Activated CD4-positive, alpha-beta T cell treated with anti-CD3 and anti-CD28 coated beads, Interleukin-10, Interleukin-2, amounts not matched to agents 100 ng/mL and 50 ng/mL, durations not matched to agents 16 hours and 8 hours (primary cell): ENCODE results near the gene VASP.

Experiments
- DNase-seq: peaks from one replicate; pipeline ENCODE4 v3.0.0-alpha.2; 2020

VASP gene

DNA sequence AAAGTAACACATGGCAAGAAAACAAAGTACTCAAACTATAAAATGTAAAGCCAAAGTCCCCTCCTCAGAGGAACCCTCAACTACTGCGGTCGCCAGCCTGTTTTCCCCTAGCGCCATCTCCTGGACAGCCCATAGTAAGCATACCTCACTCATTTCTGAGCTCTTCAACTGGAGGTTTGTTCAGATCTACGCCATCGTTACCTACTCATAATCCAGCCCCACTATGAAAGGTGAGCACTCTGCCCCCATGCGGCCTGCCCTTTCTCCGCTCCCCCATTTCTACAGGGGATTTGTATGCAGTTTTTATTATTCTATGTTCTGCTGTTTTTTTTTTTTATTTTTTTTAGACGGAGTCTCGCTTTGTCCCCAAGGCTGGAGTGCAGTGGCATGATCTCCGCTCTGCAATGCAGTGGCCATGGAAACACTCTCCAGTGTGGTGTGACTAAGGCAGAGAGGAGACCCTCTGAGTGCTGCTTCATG, 51.2 kb downstream of the VASP start:
- peak; percentile 76 for DNase-seq

GRCh38 chr19:45560038-45560437, 52.8 kb downstream of the VASP start:
- no peak for DNase-seq

DNA sequence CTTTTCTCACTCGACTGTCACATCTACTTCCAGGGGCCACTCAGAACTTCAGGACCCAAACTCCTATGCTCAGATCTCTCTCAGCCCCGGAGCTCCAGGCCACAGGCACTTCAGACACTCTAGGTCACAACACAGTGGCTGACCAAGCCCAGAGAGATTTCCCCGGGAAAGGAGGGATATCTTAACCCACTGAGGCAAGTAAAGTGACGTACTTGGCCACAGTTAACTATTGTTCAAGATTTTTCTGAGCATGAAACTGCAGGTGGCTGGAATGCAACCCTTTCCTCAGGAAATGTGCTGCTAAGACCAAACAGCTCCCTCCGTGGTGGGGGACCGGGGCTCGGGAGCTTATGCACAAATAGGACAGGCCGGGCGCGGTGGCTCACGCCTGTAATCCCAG, 53.4 kb downstream of the VASP start:
- no peak for DNase-seq

GRCh38 chr19:45564131-45564780, 57.0 kb downstream of the VASP start:
- DNase-seq, result no peak

DNA sequence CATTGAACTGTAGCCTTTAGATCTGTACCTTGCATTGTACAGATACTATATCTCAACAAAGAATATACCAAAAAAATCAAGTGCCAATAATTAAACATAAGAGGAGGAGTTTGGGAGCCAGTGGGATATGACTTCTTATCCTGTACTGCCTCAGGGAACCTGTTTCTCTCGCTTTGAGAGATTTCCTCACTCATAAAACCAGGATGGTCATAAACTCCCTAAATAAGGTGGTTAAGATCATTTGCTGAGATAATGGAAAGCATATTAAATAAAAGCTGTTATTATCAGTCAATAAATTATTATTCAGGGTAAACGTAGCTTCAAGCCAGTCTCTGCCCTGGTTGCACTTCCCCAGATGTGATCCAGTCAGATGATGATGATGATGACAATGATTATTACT, 60.3 kb downstream of the VASP start:
- DNase-seq, result no peak

DNA sequence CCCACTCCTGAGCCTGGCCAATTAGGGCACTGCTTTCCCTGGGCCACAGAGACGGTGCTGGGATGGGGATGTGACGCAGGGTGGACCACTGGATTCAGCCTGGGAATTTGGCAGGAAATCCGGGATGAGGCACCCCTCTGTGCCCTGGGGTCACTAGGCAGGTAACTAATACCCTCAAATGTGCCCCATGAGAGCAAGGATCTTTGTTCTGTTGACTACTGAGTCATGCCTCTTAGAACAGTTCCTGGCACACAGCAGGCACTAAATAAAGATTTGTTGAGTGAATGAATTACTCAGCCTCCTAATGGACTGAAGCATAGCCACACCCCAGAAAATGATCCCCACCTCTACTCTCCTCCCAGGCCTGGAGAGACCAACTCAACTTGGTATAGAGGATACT, 61.5 kb downstream of the VASP start:
- no peak for DNase-seq

GRCh38 chr19:45569619-45570421, 62.5 kb downstream of the VASP start:
- peak; percentile 67 for DNase-seq

GRCh38 chr19:45571457-45572220, 64.4 kb downstream of the VASP start:
- DNase-seq, result no peak

DNA sequence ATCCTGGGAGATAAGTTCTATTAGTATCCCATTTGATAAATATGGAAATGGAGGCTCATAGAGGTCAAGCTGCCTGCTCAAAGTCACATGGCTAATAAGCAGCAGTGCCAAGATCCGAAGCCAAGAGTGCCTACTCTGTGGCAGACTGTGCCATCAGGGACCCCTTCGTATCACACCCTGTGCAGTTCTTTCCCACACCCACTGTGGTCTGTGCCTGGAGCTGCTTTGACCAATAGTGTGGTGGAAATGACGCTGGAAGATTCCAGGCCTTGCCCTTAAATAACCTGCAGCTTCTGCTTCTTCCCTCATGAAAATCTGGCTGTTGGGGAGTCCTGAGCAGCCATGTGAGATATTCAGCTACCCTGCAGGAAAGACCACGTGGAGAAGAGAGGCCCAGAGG, 67.2 kb downstream of the VASP start:
- DNase-seq, result no peak

DNA sequence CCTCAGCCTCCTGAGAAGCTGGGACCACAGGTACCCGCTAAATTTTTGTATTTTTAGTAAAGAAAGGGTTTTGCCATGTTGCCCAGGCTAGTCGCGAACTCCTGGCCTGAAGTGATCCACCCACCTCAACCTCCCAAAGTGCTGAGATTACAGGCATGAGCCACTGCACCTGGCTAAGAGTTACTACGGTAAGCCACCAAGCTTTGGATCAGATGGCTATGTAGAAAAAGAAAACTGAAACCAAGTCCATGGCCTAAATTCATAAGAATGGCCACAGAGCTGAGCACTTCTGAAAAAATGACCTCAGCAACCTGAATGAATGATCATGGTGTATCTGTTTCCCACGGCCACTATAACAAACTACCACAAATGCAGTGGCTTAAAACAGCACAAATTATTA, 67.9 kb downstream of the VASP start:
- no peak for DNase-seq
